Left lung (tissue), 10 donors: ENCODE data around the gene BCR. TPM values are rescaled to one million over a fixed set of nuclear protein-coding genes. Genes with fewer than 3 reads are reported as not detected.

Experiments
- ATAC-seq: fragments of 200-7000 bp; cut with Tn5 transposase; one replicate; pipeline ENCODE4 v1.9.1; 2020; ENCODE audit warnings: moderate library complexity
- DNase-seq, 4 donors: peaks; one replicate each; pipeline ENCODE4 v3.0.0-alpha.2; 2013 to 2020
- H3K27ac ChIP-seq, 2 donors: fragments of 200-600 bp; sonication (generic) in 1 of 2; one replicate each; pipeline versions ENCODE4 v1.5.0 to v1.8.0; 2020 to 2021
- H3K27me3 ChIP-seq, 2 donors: fragments of 200-600 bp; sonication (generic) in 1 of 2; one replicate each; pipeline versions ENCODE4 v1.5.0 to v1.8.0; 2020 to 2021
- H3K36me3 ChIP-seq, 2 donors: fragments of 200-600 bp; sonication (generic) in 1 of 2; one replicate each; pipeline versions ENCODE4 v1.5.0 to v1.8.0; 2020 to 2021
- H3K4me1 ChIP-seq, 2 donors: fragments of 200-600 bp; one replicate each; pipeline ENCODE4 v1.8.0; 2021
- H3K4me3 ChIP-seq, 2 donors: fragments of 200-600 bp; sonication (generic) in 1 of 2; one replicate each; pipeline versions ENCODE4 v1.5.0 to v1.8.0; 2020 to 2021; ENCODE audit warnings: mild to moderate bottlenecking in 1 of 2
- H3K9me3 ChIP-seq, 2 donors: fragments of 200-600 bp; sonication (generic) in 1 of 2; one replicate each; pipeline versions ENCODE4 v1.5.0 to v1.8.0; 2020 to 2021
- CTCF ChIP-seq, 2 donors: fragments of 200-600 bp; sonication (generic) in 1 of 2; IDR thresholded peaks; one replicate each; pipeline versions ENCODE4 v1.5.0 to v1.8.0; 2021; ENCODE audit warnings: antibody characterized with exemption in 2 of 2
- intact Hi-C, 2 donors: fragments of 100-400 bp; cut with DNase I; formaldehyde crosslinking; loops; one replicate each; pipeline versions ENCODE4 v1.11.2 to v1.14.2; 2022
- polyA plus RNA-seq, 6 donors: library from polyadenylated mRNA; unstranded; fragments of 120-200 nt; gene quantifications; one replicate each; pipeline ENCODE4 v1.2.1, GENCODE V29; 2013; ENCODE audit not compliant: insufficient read length in 6 of 6
- total RNA-seq, 2 donors: library from RNA; stranded (reverse); fragmentation: NEBNext Ultra II Directional; extraction: Animal tissue kit (Norgen Biotek cat#: 25700); gene quantifications; one replicate each; pipeline ENCODE4 v1.2.1, GENCODE V29; 2021
- donor health status: DM: no; HTN: yes; CAD: no.
- donor health status: DM: no; HTN: no; CAD: no.

Gene BCR
- total and polyA plus RNA-seq, 8 donors, result 41.1 to 70.4 (median 48.9) TPM

- intact Hi-C loops, result no loop called here
- H3K36me3 ChIP-seq, result peaks cover 0 to 97% of the 10 kb centered on the region in 2 donors
- H3K9me3 ChIP-seq, result no peaks in the 10 kb centered on the region
- no peak overlapping the region for H3K4me3 ChIP-seq
- DNase-seq (no peak), ATAC-seq (no peak)
- H3K4me1 ChIP-seq, result no peaks in the 10 kb centered on the region
- no peak for TF ChIP-seq CTCF (IDR thresholded peaks at IDR 0.05)
- H3K27ac ChIP-seq, result no peak overlapping the region
- H3K27me3 ChIP-seq, result no peaks in the 10 kb centered on the region
Observed at GRCh38 chr22:23264610-23265367, 84.5 kb downstream of the BCR start.

- Histone ChIP-seq H3K4me3 (no peak overlapping the region), H3K27ac (no peak overlapping the region), H3K4me1 (no peaks in the 10 kb centered on the region), H3K36me3 (peaks cover 0 to 97% of the 10 kb centered on the region in 2 donors), H3K27me3 (no peaks in the 10 kb centered on the region), H3K9me3 (no peaks in the 10 kb centered on the region)
- no peak for ATAC-seq
- DNase-seq, result no peak
- no peak for TF ChIP-seq CTCF (IDR thresholded peaks at IDR 0.05)
- intact Hi-C loops, result no loop called here
Observed at GRCh38 chr22:23265368-23265700, 85.0 kb downstream of the BCR start.

- Histone ChIP-seq H3K27ac (no peak overlapping the region), H3K4me3 (no peak overlapping the region), H3K4me1 (no peaks in the 10 kb centered on the region), H3K27me3 (no peaks in the 10 kb centered on the region), H3K9me3 (no peaks in the 10 kb centered on the region), H3K36me3 (peaks cover 0 to 97% of the 10 kb centered on the region in 2 donors)
- DNase-seq, result no peak
- ATAC-seq, result no peak
- intact Hi-C loops, result no loop called here
- TF ChIP-seq CTCF (IDR thresholded peaks at IDR 0.05), result no peak
Observed at GRCh38 chr22:23266780-23267179, 86.5 kb downstream of the BCR start.

- no peaks in the 10 kb centered on the region for H3K9me3 ChIP-seq
- H3K4me1 ChIP-seq, result no peaks in the 10 kb centered on the region
- intact Hi-C loops, result no loop called here
- H3K27me3 ChIP-seq, result no peaks in the 10 kb centered on the region
- H3K4me3 ChIP-seq, result no peak overlapping the region
- TF ChIP-seq CTCF (IDR thresholded peaks at IDR 0.05), result no peak
- ATAC-seq (no peak), DNase-seq (no peak)
- H3K27ac ChIP-seq, result no peak overlapping the region
- peaks cover 0 to 97% of the 10 kb centered on the region in 2 donors for H3K36me3 ChIP-seq
Observed at GRCh38 chr22:23267226-23268043, 87.1 kb downstream of the BCR start.

- H3K27me3 ChIP-seq, result no peaks in the 10 kb centered on the region
- no peak overlapping the region for H3K4me3 ChIP-seq
- no peak for ATAC-seq
- H3K9me3 ChIP-seq, result no peaks in the 10 kb centered on the region
- no peak for TF ChIP-seq CTCF (IDR thresholded peaks at IDR 0.05)
- DNase-seq, result no peak
- H3K36me3 ChIP-seq, result peaks cover 0 to 97% of the 10 kb centered on the region in 2 donors
- H3K27ac ChIP-seq, result no peak overlapping the region
- no peaks in the 10 kb centered on the region for H3K4me1 ChIP-seq
- intact Hi-C loops, result no loop called here
Observed at GRCh38 chr22:23268139-23268712, 87.9 kb downstream of the BCR start.
